ENCODE measurements around the gene GIMAP2.

- TF ChIP-seq SNRNP70 (IDR thresholded peaks at IDR 0.05; ENCODE audit: low read depth, low read length), result no peak
- no peak for TF ChIP-seq ZNF350 (CRISPR knock-in tag; IDR thresholded peaks at IDR 0.05; ENCODE audit: borderline replicate concordance, low read depth)
- no peak for TF ChIP-seq RAD21 (CRISPR knock-in tag; IDR thresholded peaks at IDR 0.05)
- no peak for TF ChIP-seq CTCF (CRISPR knock-in tag; IDR thresholded peaks at IDR 0.05)
- TF ChIP-seq PRMT3 (CRISPR knock-in tag; IDR thresholded peaks at IDR 0.05; ENCODE audit: borderline replicate concordance, low read depth), result no peak
These were observed 3.1 kb downstream of the GIMAP2 start for GRCh38 chr7:150688630-150689029.
